Body of pancreas (tissue), 4 donors: ENCODE measurements around the gene CDCA8. TPM values are rescaled to one million over a fixed set of nuclear protein-coding genes. Genes with fewer than 3 reads are reported as not detected.

Experiments
- ATAC-seq: fragments of 150-250 bp; one replicate; pipeline ENCODE4 v1.9.1; 2016
- DNase-seq, 4 donors: peaks; one replicate each; pipeline ENCODE4 v3.0.0-alpha.2; 2019
- H3K27ac ChIP-seq, 4 donors: fragments of 200-600 bp; sonication (generic); 1 replicate in 3 of 4; 2 replicates in 1 of 4; pipeline versions ENCODE4 v1.5.1 to v1.6.1; 2016 to 2019; ENCODE audit warnings: mild to moderate bottlenecking in 1 of 4, mixed read lengths in 1 of 4, moderate library complexity in 1 of 4
- H3K27me3 ChIP-seq, 2 donors: fragments of 200-600 bp; sonication (generic); one replicate each; pipeline ENCODE4 v1.6.0; 2016; ENCODE audit warnings: mild to moderate bottlenecking in 1 of 2
- H3K36me3 ChIP-seq, 2 donors: fragments of 200-600 bp; sonication (generic); replicated peaks in 1 of 2; 2 replicates each; pipeline ENCODE4 v1.5.1; 2016; ENCODE audit warnings: low read depth in 2 of 2; ENCODE audit not compliant: insufficient read depth in 1 of 2
- H3K4me1 ChIP-seq: fragments of 200-600 bp; sonication (generic); one replicate; pipeline ENCODE4 v1.6.0; 2016
- H3K4me3 ChIP-seq, 2 donors: fragments of 200-600 bp; sonication (generic); 1 replicate in 1 of 2; 2 replicates in 1 of 2; pipeline ENCODE4 v1.5.1; 2016 to 2019
- H3K9me3 ChIP-seq, 3 donors: fragments of 200-600 bp; sonication (generic); 1 replicate in 2 of 3; 2 replicates in 1 of 3; pipeline ENCODE4 v1.5.1; 2016
- CTCF ChIP-seq, 7 experiments: fragments of 450-650 bp in 4 of 7; fragments of 200-600 bp in 3 of 7; sonication (generic) in 3 of 7; IDR thresholded peaks; one replicate each; pipeline ENCODE4 v1.5.1; 2016 to 2019; ENCODE audit warnings: antibody characterized with exemption in 7 of 7
- POLR2A ChIP-seq, 3 donors: fragments of 450-650 bp; IDR thresholded peaks; one replicate each; pipeline ENCODE4 v1.6.1; 2016; ENCODE audit warnings: antibody characterized with exemption in 3 of 3, mild to moderate bottlenecking in 2 of 3
- WGBS, 2 donors: methylation state at CpG; one replicate each; pipeline ENCODE4 v1.1.5; 2017; 5-methylcytosine and 5-hydroxymethylcytosine counted together
- intact Hi-C: fragments of 100-400 bp; cut with DNase I; formaldehyde crosslinking; loops from one replicate; pipeline ENCODE4 v1.15.1; 2023
- total RNA-seq, 2 donors: library from RNA; depleted of rRNA; stranded (reverse); fragments of >200 nt; gene quantifications; one replicate each; pipeline ENCODE4 v1.1.0, GENCODE V29; 2016

Gene CDCA8
- total RNA-seq, 2 donors from 2014 or later: not detected

GRCh38 chr1:37752213-37752582 lies 59.9 kb downstream of the CDCA8 start:
- peaks cover 3% of the 10 kb centered on the region for H3K4me1 ChIP-seq
- H3K36me3 ChIP-seq: no peaks in the 10 kb centered on the region
- no peak overlapping the region for H3K27ac ChIP-seq
- no peaks in the 10 kb centered on the region for H3K9me3 ChIP-seq
- DNase-seq (no peak), ATAC-seq (no peak)
- intact Hi-C loops: no loop called here
- 15 to 17% methylated on average over 11 of the region's 11 CpGs for WGBS, 2 donors
- TF ChIP-seq POLR2A (IDR thresholded peaks at IDR 0.05): no peak
- TF ChIP-seq CTCF (IDR thresholded peaks at IDR 0.05): no peak
- no peak overlapping the region for H3K4me3 ChIP-seq
- H3K27me3 ChIP-seq: peaks cover 0 to 8% of the 10 kb centered on the region in 2 donors

DNA sequence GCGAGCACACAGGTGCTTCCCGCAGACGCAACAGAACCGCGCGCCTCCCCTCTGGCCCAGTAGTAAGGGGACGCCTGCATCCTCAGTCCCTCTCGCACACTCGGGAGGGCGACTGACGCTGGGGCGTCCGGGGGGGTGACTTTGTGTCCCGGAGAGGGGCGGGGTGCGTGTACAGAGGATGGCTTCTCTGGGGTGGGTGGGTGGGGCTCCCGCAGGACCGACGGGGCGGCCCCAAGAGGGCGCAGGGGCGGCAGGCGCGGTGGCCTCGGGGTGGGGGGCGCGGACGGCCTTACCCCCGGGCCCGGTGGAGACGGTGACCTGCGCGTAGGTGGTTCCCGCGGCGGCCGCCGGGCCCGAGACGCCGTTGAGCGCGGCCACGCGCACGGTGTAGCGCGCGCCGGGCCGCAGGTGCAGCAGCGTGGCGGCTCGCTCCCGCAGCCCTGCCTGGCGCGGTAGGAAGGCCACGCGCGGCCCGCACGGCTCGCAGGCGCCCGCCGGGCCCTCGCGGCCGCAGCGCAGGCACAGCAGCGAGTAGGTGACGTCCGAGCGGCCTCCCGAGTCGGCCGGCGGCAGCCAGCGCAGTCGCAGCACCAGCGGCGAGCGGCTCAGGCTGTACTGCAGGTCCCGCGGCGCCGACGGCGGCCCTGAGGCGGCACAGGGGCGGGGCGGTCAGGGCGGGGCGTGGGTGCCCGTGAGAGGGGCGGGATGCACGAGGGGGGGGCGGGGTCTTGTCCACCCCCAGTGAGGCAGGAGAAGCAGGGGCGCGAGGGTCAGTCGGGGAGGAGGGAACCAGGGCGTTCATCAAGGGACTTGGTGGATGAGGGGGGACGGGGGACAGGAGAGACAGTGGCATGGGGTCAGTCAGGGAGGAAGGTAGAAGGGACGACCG lies 60.5 kb downstream of the CDCA8 start:
- no peaks in the 10 kb centered on the region for H3K36me3 ChIP-seq
- H3K4me1 ChIP-seq: peaks cover 3% of the 10 kb centered on the region
- intact Hi-C loops: no loop called here
- TF ChIP-seq CTCF (IDR thresholded peaks at IDR 0.05) (no peak), POLR2A (IDR thresholded peaks at IDR 0.05) (no peak)
- H3K9me3 ChIP-seq: no peaks in the 10 kb centered on the region
- H3K27ac ChIP-seq: no peak overlapping the region
- H3K4me3 ChIP-seq: no peak overlapping the region
- ATAC-seq: peak; percentile 80
- peak; percentile 37 to 63 (median 52) for DNase-seq
- 1 to 5% methylated on average over 14 to 64 of the region's 105 CpGs for WGBS, 2 donors
- H3K27me3 ChIP-seq: peaks cover 0 to 8% of the 10 kb centered on the region in 2 donors

DNA sequence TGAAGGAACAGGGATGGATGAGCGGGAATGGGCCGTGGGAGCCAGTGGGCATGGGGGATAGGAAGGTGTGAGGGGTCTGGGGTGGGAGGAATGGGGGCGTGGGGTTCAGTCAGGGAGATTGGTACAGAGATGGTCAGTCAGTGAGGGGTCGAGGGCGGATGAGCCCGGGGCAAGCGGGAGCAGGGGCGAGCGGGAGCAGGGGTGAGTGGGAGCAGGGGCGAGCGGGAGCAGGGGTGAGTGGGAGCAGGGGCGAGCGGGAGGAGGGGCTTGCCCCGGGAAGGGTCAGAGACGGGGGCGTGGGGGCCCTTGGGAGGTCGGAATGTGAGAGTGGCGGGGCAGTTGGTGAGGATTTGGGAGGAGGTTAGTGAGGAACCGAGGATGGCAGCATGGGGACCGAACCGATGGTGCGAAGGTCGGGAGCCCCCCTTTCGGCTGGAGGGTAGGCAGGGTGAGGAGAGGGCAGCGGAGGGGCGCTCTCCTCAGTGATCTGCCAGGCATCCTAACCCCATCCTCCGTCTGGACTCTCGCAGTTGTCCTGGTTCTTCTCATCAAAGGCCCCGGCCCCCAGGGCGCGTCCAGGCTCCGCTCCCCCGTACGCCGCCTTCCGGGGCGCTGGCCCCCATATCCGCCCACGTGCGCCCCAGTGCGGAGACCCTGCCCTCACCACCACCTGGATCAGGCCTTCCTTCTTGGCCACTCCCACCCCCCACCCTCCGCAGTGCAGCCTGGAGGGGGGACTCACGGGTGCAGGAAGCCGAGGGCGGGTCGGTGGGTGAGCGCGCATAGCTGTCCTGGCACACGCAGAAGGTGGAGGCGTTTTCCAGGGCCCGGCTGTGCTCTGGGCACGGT lies 61.4 kb downstream of the CDCA8 start:
- no peak for ATAC-seq
- Histone ChIP-seq H3K9me3 (no peaks in the 10 kb centered on the region), H3K27me3 (peaks cover 0 to 8% of the 10 kb centered on the region in 2 donors), H3K4me3 (no peak overlapping the region), H3K27ac (no peak overlapping the region), H3K36me3 (no peaks in the 10 kb centered on the region), H3K4me1 (peaks cover 3% of the 10 kb centered on the region)
- TF ChIP-seq POLR2A (IDR thresholded peaks at IDR 0.05) (no peak), CTCF (IDR thresholded peaks at IDR 0.05) (no peak)
- WGBS, 2 donors: 7 to 11% methylated on average over 20 to 39 of the region's 52 CpGs
- intact Hi-C loops: no loop called here
- DNase-seq: no peak

DNA sequence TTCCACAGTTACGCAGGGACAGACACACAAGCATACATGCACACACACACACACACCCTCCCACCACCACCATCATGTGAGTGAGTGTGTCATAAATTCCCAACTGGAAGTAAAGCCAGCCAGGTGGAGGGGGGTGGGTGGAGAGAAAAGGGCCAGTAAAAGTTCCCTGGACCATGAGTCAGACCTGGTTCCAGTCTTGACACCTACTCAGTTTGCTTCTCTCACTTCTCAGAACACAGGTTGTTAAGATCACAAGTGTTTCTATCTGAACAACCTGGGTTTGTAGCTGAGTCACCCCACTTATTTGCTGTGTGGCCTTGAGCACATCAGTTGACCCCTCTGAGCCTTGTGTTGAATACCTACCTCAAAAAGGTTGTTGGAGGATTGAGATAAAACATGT lies 63.0 kb downstream of the CDCA8 start:
- TF ChIP-seq CTCF (IDR thresholded peaks at IDR 0.05) (no peak), POLR2A (IDR thresholded peaks at IDR 0.05) (no peak)
- WGBS, 2 donors: 88 to 100% methylated on average over 1 of the region's 1 CpG
- Histone ChIP-seq H3K36me3 (no peaks in the 10 kb centered on the region), H3K27ac (no peak overlapping the region), H3K4me1 (peaks cover 3% of the 10 kb centered on the region), H3K4me3 (no peak overlapping the region), H3K27me3 (peaks cover 0 to 8% of the 10 kb centered on the region in 2 donors), H3K9me3 (no peaks in the 10 kb centered on the region)
- ATAC-seq (no peak), DNase-seq (no peak)
- intact Hi-C loops: no loop called here
